ENCODE measurements around the gene AMPD2. TPM values are rescaled to one million over a fixed set of nuclear protein-coding genes. Genes with fewer than 3 reads are reported as not detected.
A peak's percentile ranks its signal among the peaks of the same experiment; 100 is the strongest.

Gene AMPD2
- total RNA-seq, 1 donor from 2014 or later, result 38.5 TPM

GRCh38 chr1:109618661-109619575 is 719 bp upstream of the AMPD2 start:
- H3K27me3 ChIP-seq, result no peaks in the 10 kb centered on the region
- intact Hi-C loops (cut with DNase I), result no loop called here
- H3K27ac ChIP-seq, result peak overlapping the region; percentile 91
- no peak for TF ChIP-seq POLR2AphosphoS5 (IDR thresholded peaks at IDR 0.05; ENCODE audit: insufficient read depth in 1 of 2, low read depth in 1 of 2)
- TF ChIP-seq POLR2A (IDR thresholded peaks at IDR 0.05), result no peak
- no peak for TF ChIP-seq CTCF (IDR thresholded peaks at IDR 0.05)
- H3K9me3 ChIP-seq, result no peaks in the 10 kb centered on the region
- peaks cover 40% of the 10 kb centered on the region for H3K4me1 ChIP-seq
- no peak for DNase-seq (ENCODE audit: extremely low spot score in 2 of 2)
- H3K36me3 ChIP-seq, result no peaks in the 10 kb centered on the region
- H3K4me3 ChIP-seq, result peak overlapping the region; percentile 69 to 83

GRCh38 chr1:109620401-109620791 is 759 bp downstream of the AMPD2 start:
- intact Hi-C loops (cut with DNase I), result loop anchor here (10.0 kb wide), 1 partner anchor 76 kb away; the partner anchor contains the start of gene GNAI3
- TF ChIP-seq POLR2AphosphoS5 (IDR thresholded peaks at IDR 0.05; ENCODE audit: insufficient read depth in 1 of 2, low read depth in 1 of 2), result no peak
- no peak for TF ChIP-seq POLR2A (IDR thresholded peaks at IDR 0.05)
- no peak for TF ChIP-seq CTCF (IDR thresholded peaks at IDR 0.05)
- H3K4me1 ChIP-seq, result peaks cover 54% of the 10 kb centered on the region
- H3K9me3 ChIP-seq, result no peaks in the 10 kb centered on the region
- H3K36me3 ChIP-seq, result no peaks in the 10 kb centered on the region
- peak overlapping the region; percentile 91 for H3K27ac ChIP-seq
- peak in 1 of 2 donors; percentile 89 for DNase-seq (ENCODE audit: extremely low spot score in 2 of 2)
- H3K27me3 ChIP-seq, result no peaks in the 10 kb centered on the region
- H3K4me3 ChIP-seq, result peak overlapping the region; percentile 69 to 83

- H3K27me3 ChIP-seq, result no peaks in the 10 kb centered on the region
- intact Hi-C loops (cut with DNase I), result loop anchor here (10.0 kb wide), 1 partner anchor 76 kb away; the partner anchor contains the start of gene GNAI3
- H3K9me3 ChIP-seq, result no peaks in the 10 kb centered on the region
- H3K27ac ChIP-seq, result peak overlapping the region; percentile 91
- peak overlapping the region; percentile 69 to 83 for H3K4me3 ChIP-seq
- peak; percentile 93 to 94 for DNase-seq (ENCODE audit: extremely low spot score in 2 of 2)
- H3K4me1 ChIP-seq, result peaks cover 59% of the 10 kb centered on the region
- TF ChIP-seq CTCF (IDR thresholded peaks at IDR 0.05), result no peak
- peak; percentile 46 to 69 for TF ChIP-seq POLR2AphosphoS5 (IDR thresholded peaks at IDR 0.05; ENCODE audit: insufficient read depth in 1 of 2, low read depth in 1 of 2)
- H3K36me3 ChIP-seq, result no peaks in the 10 kb centered on the region
Measured at GRCh38 chr1:109620841-109621286, 1.2 kb downstream of the AMPD2 start.

DNA sequence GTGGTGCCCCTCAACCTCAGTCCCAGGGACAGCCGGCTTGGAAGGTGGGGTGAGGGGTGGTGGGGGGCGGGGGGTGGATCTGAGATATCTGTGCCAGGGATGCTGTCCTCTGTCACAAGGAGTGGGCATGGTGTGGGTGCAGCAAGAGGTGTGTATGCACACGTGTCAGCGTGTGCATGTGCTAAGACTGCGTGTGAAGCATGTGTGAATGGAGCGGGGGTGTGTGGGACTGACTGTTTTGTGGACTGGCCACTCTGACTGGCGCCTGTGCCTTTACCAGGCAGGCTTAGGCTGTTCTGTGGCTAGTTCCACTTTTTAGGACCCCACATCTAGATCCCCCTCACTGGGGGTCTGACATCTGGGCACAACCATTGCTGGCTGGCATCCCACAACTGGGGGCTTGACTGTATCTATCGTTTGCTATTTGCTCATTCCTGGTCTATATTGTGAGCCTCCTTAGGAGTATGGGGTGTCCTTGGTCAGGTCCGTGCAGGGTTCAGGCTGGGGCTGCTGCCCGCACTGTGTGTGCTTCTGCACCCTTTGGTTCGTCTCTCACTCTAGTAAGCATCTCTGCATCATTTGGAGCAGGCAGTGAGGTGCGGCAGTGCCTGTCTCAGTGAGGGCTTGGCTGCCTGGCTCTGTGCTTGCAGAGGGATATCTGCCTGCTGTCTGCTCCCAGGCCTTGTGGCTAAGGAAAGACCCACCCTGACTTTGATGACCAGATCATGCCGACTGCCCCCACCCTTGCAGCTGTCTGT is 1.9 kb downstream of the AMPD2 start:
- Histone ChIP-seq H3K27ac (peak overlapping the region; percentile 91), H3K4me3 (peak overlapping the region; percentile 69 to 83), H3K27me3 (no peaks in the 10 kb centered on the region), H3K4me1 (peaks cover 64% of the 10 kb centered on the region), H3K9me3 (no peaks in the 10 kb centered on the region), H3K36me3 (peaks cover 0 to 6% of the 10 kb centered on the region in 2 donors)
- TF ChIP-seq POLR2A (IDR thresholded peaks at IDR 0.05) (no peak), CTCF (IDR thresholded peaks at IDR 0.05) (no peak), POLR2AphosphoS5 (IDR thresholded peaks at IDR 0.05; ENCODE audit: insufficient read depth in 1 of 2, low read depth in 1 of 2) (no peak)
- intact Hi-C loops (cut with DNase I), result loop anchor here (10.0 kb wide), 1 partner anchor 77 kb away; the partner anchor contains the start of gene GNAI3
- DNase-seq (ENCODE audit: extremely low spot score in 2 of 2), result no peak

Data from vagina (tissue), 2 donors.